Measurements from ENCODE around the gene NELFB. TPM values are rescaled to one million over a fixed set of nuclear protein-coding genes. Genes with fewer than 3 reads are reported as not detected.

NELFB gene
- total and polyA plus RNA-seq, 2 of the 4 experiments (the other 2 are of a cell fraction): 36.9 to 66.0 TPM

DNA sequence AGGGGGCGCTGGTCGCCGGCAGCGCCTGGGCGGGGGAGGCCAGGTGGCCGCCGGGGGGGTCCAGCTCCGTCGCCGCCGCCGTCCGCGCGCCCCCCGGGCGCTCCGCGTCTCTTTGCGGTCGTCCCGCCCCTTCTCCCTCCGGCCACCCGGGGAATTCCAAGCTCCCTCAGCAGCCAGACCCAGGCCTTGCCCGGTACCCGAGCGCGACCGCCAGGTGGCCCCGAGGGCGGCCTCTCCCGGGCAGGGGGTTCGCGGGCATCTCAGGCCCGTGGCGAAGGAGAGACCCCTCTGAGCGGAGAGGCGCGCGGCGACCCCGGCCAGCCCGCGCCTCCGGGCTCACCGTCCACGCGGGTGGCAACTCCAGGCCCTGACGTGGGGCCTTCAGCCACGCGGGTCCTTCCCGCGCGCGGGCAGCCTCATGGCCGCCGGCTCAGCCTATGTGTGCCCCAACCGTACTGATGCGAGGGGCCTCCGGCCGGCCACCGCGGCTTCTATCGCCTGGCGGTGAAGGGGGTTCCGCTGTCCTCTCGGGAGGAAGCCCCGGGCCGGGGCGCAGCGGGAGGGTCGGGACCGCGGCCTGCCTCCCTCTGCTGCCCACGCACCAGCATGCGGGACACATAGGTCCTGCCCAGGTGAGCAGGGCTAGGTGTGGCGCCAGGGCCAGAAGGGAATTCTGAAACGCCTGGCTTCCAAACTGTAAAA, 47.5 kb downstream of the NELFB start:
- no peak overlapping the region for H3K23ac ChIP-seq (ENCODE audit: low read depth, low read length)
- no TSS peak for BruUV-seq (replicated peaks)
- ChIA-PET POLR2A (ENCODE audit: unreplicated experiment) (no interaction called here), CTCF (interaction anchor here (1.0 to 1.5 kb wide), 3 partner anchors 10 to 232 kb away, joined by 3 to 4 read pairs (median 3); no protein-coding TSS in a partner anchor)
- no peak overlapping the region for H3K14ac ChIP-seq (replicated peaks; ENCODE audit: low read depth, low read length)
- H3K36me3 ChIP-seq (ENCODE audit: control insufficient read depth, insufficient read depth, low read length): no peaks in the 10 kb centered on the region
- ATAC-seq (ENCODE audit: low read depth): peak; percentile 68
- no peaks in the 10 kb centered on the region for H3K9me1 ChIP-seq (ENCODE audit: insufficient read depth, low read length)
- peaks cover 4% of the 10 kb centered on the region; the same call in 1 of the 2 replicates for H4K20me1 ChIP-seq (ENCODE audit: insufficient read depth, low read length)
- H4K8ac ChIP-seq (ENCODE audit: low read depth in 2 of 2, low read length in 2 of 2): 0 out of 4 replicates have a peak overlapping the region, but pooled peaks of 1 of the 2 experiments have one; percentile 25
- no peak overlapping the region for H4K5ac ChIP-seq (ENCODE audit: low read depth, low read length)
- no peak overlapping the region for H2BK20ac ChIP-seq (ENCODE audit: low read depth, low read length)
- H2BK15ac ChIP-seq (ENCODE audit: low read depth, low read length): no peak overlapping the region
- in situ Hi-C loops (cut with MboI; ENCODE audit: low sequenced_read_pairs): no loop called here
- H2AK9ac ChIP-seq (replicated peaks; ENCODE audit: low read depth, low read length, poor library complexity): peak overlapping the region; percentile 57
- H4K91ac ChIP-seq (ENCODE audit: insufficient read depth, low read depth, low read length): no peak overlapping the region
- H3K4me1 ChIP-seq (ENCODE audit: control insufficient read depth, insufficient read depth, low read length): peaks cover 3% of the 10 kb centered on the region
- WGBS, 2 experiments (ENCODE audit: extremely low coverage in 2 of 2, insufficient read length in 1 of 2): 12% methylated on average over 55 of the region's 78 CpGs; no CpG with 5 or more reads in 1 of the 2 experiments
- H2BK5ac ChIP-seq (ENCODE audit: low read depth, low read length, poor library complexity, severe bottlenecking): no peak overlapping the region
- no peaks in the 10 kb centered on the region for H3K9me3 ChIP-seq (ENCODE audit: control insufficient read depth, insufficient read depth, low read length)
- no peak overlapping the region for H2BK120ac ChIP-seq (ENCODE audit: low read depth, low read length)
- no peak overlapping the region for H3K18ac ChIP-seq (ENCODE audit: low read depth, low read length)
- H3K9ac ChIP-seq (ENCODE audit: low read depth, low read length): no peak overlapping the region
- no peak for DNase-seq
- intact Hi-C loops (cut with micrococcal nuclease): no loop called here
- no peaks in the 10 kb centered on the region for H3K79me1 ChIP-seq (ENCODE audit: low read depth in 1 of 2, low read length in 2 of 2)
- peaks cover 24% of the 10 kb centered on the region for H3K27me3 ChIP-seq (ENCODE audit: control insufficient read depth, insufficient read depth, low read length)
- H2AFZ ChIP-seq (replicated peaks; ENCODE audit: low read length, poor library complexity): peak overlapping the region; percentile 92
- H3K4me3 ChIP-seq (ENCODE audit: insufficient read depth, low read depth, low read length): peak overlapping the region; percentile 56
- dilution Hi-C loops (cut with HindIII; ENCODE audit: low sequenced_read_pairs, unreplicated experiment): no loop called here
- H2AK5ac ChIP-seq (ENCODE audit: low read depth, low read length): no peak overlapping the region
- H3K56ac ChIP-seq (ENCODE audit: extremely low read depth, insufficient read depth, low read length): no peak overlapping the region
- H3K27ac ChIP-seq (ENCODE audit: insufficient read depth, low read length): no peak overlapping the region
- H3K4me2 ChIP-seq (ENCODE audit: low read depth, low read length): 0 out of 2 replicates have a peak overlapping the region, but pooled peaks have one; percentile 26
- TF ChIP-seq RCOR1 (IDR thresholded peaks at IDR 0.05; ENCODE audit: insufficient replicate concordance, low read length) (no peak), NFE2L2 (IDR thresholded peaks at IDR 0.05; ENCODE audit: low read depth, low read length) (no peak), ELK1 (IDR thresholded peaks at IDR 0.05; ENCODE audit: borderline replicate concordance, low read depth, low read length) (no peak), SMC3 (IDR thresholded peaks at IDR 0.05; ENCODE audit: low read depth, low read length) (0 out of 2 replicates have a peak, but pooled peaks have one; percentile 18), MAFK (IDR thresholded peaks at IDR 0.05; ENCODE audit: low read depth, low read length) (no peak), CTCF (conservative IDR thresholded peaks at IDR 0.05; ENCODE audit: low read depth, low read length) (peak; percentile 53), RAD21 (IDR thresholded peaks at IDR 0.05; ENCODE audit: low read length) (peak; percentile 28; the same call in 1 of the 2 replicates), USF2 (IDR thresholded peaks at IDR 0.05; ENCODE audit: low read depth, low read length) (no peak), CHD1 (IDR thresholded peaks at IDR 0.05; ENCODE audit: low read depth, low read length) (no peak), BHLHE40 (IDR thresholded peaks at IDR 0.05; ENCODE audit: low read depth, low read length) (no peak)
- H3K4ac ChIP-seq (ENCODE audit: low read depth, low read length): no peak overlapping the region

Data from IMR-90 (cell line).